Measurements from ENCODE around the gene GRIK4.

DNA sequence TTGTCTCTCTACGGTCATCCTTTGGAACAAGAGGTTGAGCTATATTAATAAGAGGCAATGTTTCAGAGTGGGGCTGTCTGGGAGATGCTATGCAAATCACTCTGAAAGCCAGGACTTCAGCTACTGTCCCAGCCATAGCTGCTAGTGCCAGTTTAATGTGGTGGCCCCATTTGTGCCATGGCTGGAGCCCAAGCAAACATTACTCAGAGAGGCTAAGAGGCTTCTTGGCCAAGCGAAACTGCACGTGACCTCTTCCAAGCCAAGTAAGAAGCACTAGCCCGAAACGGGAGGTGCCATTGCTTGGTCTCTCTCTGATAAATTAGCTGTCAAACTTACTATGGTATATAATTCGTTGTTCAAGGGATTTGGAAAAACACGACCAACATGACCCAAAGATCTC is 462.0 kb downstream of the GRIK4 start:
- TF ChIP-seq, protein P1, sequence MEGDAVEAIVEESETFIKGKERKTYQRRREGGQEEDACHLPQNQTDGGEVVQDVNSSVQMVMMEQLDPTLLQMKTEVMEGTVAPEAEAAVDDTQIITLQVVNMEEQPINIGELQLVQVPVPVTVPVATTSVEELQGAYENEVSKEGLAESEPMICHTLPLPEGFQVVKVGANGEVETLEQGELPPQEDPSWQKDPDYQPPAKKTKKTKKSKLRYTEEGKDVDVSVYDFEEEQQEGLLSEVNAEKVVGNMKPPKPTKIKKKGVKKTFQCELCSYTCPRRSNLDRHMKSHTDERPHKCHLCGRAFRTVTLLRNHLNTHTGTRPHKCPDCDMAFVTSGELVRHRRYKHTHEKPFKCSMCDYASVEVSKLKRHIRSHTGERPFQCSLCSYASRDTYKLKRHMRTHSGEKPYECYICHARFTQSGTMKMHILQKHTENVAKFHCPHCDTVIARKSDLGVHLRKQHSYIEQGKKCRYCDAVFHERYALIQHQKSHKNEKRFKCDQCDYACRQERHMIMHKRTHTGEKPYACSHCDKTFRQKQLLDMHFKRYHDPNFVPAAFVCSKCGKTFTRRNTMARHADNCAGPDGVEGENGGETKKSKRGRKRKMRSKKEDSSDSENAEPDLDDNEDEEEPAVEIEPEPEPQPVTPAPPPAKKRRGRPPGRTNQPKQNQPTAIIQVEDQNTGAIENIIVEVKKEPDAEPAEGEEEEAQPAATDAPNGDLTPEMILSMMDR (IDR thresholded peaks at IDR 0.05; ENCODE audit: insufficient read depth, low read length) = no peak
- TF ChIP-seq GABPA (IDR thresholded peaks at IDR 0.05; ENCODE audit: low read depth) (no peak), POLR2AphosphoS5 (IDR thresholded peaks at IDR 0.05; ENCODE audit: low read depth) (no peak), SPI1 (IDR thresholded peaks at IDR 0.05; ENCODE audit: borderline replicate concordance, low read depth) (no peak)
